Inferior parietal cortex (tissue), 1 donor: ENCODE results near the gene ELMO3.

ENCODE experiments used
- DNase-seq: peaks from one replicate; pipeline ENCODE4 v3.0.0-alpha.2; 2016; ENCODE audit errors: extremely low spot score

The ELMO3 gene

DNA sequence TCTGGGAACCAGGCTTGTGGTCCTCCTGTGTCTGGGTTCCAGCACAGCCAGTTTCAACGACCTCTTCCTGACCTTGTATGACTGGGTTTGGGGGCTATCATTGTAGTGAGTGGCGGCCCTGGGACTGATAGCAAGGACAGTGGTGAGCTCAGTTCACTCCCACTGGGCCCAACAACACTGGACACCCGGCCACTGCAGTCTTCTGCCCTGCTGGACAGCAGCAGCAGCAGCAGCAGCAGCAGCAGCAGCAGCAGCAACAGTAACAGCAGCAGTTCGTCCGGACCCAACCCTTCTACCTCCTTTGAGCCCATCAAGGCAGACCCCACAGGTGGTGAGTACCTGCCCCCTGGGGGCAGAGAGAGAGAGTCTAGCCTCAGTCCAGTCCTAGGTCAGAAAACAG lies 3.3 kb upstream of the ELMO3 start:
- DNase-seq: no peak

DNA sequence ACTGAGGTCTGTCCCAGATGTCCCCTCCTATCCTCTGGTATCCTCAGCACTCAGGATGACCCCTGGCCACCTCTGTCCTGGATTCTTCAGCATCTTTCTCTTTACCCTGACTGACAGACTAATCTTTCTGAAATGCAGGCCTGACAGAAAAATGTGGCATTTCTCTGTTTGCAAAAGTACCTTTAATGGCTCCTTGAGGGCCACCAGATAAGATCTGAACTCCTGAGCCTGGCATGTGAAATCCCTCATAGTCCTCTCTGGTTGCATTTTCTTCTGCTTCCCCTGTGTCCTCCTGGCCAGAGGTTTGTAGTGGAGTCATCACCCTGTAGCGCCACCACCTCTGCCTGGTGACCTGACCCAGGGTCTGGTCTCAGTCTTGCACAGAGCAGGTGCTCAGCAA lies 2.0 kb upstream of the ELMO3 start:
- no peak for DNase-seq

DNA sequence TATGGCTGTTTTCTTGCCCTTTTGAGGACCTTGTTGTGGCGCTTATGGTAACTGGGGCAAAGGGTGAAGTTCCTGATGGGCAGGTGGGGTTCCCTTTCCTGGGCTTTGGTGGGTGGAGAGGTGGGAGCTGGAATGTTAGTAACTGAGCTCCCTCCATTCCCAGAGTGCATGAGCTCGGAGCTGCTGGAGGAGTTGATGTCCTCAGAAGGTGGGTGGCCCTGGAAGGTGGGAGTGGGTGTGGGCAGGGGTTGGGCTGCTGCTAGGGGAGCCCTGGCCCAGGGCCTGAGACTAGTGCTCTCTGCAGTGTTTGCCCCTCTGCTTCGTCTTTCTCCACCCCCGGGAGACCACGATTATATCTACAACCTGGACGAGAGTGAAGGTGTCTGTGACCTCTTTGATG lies 1.2 kb upstream of the ELMO3 start:
- no peak for DNase-seq

DNA sequence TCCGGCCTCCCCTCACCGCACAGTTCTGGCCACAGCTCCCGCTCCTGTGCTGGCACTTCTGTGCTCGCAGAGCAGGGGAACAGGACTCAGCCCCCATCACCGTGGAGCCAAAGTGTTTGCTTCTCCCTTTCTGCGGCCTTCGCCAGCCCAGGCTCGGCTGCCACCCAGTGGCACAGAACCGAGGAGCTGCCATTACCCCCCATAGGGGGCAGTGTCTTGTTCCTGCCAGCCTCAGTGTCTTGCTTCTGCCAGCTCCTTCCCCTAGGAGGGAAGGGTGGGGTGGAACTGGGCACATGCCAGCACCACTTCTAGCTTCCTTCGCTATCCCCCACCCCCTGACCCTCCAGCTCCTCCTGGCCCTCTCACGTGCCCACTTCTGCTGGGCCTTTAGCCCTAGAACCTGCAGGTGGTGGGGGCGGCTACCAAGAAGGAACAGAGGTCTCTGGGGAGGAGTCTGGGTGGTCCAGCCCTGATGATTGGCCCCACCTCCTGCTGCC lies 645 bp upstream of the ELMO3 start:
- DNase-seq: no peak

DNA sequence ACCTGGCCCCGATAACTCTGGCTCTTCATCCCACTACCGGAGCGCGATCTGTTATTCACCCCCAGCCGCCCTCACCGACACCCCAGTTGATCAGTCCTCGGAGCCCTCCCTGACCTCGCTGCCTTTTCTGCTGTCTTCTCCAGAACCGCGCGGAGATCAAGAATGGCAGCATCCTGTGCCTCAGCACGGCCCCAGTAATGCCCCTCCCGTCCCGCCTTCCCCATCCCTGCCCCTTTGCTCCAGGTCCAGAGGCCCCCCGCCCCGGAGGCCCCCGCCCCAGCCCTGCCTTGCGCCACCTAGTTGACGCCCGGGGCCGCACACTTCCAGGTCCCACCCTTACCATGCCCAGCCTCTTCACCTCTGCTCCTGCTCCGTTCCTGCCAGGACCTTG lies 872 bp downstream of the ELMO3 start:
- no peak for DNase-seq

DNA sequence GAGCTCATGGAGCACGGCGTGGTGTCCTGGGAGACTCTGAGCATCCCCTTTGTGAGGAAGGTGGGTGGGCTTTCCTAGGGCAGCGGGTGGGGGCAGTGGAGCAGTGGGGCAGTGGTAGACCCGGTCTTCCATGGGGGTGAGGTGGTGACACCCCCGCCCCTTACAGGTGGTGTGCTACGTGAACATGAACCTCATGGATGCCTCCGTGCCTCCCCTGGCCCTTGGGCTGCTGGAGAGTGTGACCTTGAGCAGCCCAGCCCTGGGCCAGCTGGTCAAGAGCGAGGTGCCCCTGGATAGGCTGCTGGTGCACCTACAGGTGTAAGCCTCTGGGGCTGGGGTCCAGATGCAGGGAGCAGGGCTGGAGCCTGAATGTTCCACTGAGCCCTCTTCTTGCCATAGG lies 1.6 kb downstream of the ELMO3 start:
- DNase-seq: no peak

DNA sequence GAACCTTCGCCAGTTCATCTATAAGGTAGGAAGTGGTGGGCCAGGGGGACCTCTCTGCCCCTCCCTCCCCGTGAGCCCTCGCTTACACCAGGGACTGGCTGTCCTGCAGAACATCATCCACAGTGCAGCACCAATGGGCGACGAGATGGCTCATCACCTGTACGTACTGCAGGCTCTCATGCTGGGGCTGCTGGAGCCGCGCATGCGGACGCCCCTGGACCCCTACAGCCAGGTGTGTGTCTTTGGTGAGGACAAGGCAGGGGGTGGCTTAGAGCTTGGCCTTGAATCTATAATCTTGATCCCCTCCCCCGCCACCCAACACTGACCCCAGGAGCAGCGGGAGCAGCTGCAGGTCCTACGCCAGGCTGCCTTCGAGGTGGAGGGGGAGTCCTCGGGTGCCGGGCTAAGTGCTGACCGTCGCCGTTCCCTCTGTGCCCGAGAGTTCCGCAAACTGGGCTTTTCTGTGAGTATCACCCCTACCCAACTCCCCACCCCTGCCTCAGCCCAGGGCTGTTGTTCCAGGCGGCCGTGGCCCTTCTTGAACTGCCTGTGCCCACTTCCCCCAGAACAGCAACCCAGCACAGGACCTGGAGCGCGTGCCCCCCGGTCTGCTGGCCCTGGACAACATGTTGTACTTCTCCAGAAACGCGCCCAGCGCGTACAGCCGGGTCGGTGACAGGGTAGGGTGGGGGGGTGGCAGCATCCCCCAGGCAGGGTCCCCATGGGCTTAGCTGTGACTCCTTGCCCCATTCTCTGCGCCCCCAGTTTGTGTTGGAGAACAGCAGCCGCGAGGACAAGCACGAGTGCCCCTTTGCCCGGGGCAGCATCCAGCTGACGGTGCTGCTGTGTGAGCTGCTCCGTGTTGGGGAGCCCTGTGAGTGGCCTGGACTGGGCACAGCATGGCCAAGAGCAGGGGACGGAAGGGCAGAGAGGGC lies 2.7 kb downstream of the ELMO3 start:
- DNase-seq: no peak

DNA sequence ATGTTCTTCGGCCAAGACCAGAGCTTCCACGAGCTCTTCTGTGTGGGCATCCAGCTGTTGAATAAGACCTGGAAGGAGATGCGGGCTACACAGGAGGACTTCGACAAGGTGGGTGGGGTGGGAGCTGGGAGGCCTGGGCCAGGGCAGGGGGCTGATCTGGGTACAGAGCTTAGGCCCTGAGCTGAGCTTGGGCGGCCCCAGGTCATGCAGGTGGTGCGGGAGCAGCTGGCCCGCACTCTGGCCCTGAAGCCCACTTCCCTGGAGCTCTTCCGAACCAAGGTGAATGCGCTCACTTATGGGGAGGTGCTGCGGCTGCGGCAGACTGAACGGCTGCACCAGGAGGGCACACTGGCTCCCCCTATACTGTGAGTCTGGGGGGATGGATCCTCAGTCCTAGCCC lies 3.5 kb downstream of the ELMO3 start:
- no peak for DNase-seq

DNA sequence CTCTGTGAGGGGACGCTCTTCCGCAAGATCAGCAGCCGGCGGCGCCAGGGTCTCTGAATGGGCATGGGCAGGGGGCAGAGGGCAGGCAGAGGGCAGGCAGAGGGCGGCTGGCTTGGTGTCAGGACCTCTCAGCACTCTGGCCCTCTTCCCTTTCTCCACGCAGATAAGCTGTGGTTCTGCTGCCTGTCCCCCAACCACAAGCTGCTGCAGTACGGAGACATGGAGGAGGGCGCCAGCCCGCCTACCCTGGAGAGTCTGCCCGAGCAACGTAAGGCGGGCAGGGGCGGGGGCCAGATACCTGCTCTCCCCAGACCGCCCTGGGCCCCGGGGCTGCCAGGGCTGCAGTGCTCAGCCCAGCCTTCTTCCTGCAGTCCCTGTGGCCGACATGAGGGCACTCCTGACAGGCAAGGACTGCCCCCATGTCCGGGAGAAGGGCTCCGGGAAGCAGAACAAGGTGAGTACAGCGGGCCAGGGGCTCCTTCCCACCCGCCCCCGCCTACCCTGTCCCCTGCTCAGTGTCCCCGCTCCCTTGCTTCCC lies 4.1 kb downstream of the ELMO3 start:
- DNase-seq: no peak

DNA sequence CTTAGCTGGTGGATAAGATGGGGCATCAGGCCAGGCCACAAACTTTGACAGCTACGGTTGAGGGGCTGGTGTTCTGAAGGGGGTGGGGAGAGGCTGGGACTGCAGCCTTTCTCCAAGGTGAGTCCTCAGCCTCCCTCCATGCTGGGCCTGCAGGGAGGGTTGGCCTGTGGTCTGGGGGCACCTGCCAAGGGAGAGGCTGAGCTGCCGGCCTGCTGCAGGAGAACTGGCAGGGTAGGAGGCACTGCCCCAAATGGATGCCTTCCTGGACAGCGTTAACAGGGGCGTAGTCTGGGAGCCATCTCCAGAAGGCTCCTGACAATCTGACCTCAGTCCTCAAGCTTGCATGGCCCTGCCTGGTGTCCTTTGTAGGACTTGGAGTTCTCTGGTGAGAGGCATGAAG lies 5.1 kb downstream of the ELMO3 start:
- no peak for DNase-seq

DNA sequence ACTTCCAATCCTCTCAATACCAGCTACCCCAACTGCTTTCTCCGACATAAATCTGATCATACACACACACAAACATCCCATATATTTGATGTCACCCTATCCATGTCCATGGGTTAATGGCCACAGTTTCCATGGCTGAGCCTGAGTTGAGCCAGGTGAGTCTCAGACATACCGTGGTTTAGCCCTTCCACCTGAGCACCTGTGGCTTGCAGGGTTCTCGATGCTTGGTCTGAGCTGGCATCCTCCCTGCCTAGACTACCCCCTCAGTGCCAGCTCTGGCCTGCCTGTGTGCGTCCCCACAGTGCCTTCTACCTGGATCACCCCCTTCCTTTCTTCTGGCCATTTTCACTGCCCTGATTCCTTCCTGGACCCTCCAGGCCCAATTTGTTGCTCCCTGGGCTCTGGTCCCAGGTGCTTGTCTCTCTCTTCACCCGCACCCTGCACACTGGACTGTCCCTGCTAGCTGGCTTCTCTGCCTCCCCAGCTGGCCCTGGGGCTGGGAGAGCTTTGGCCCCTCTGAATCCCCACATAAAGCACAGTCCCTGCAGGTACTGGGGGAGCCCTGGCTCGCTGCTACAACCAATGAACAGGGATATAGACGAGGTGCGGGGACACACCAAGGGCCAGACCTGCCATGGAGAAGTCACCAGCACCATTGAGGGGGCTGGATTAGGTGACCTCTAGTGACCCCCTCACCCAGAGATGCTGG lies 7.4 kb downstream of the ELMO3 start:
- no peak for DNase-seq

DNA sequence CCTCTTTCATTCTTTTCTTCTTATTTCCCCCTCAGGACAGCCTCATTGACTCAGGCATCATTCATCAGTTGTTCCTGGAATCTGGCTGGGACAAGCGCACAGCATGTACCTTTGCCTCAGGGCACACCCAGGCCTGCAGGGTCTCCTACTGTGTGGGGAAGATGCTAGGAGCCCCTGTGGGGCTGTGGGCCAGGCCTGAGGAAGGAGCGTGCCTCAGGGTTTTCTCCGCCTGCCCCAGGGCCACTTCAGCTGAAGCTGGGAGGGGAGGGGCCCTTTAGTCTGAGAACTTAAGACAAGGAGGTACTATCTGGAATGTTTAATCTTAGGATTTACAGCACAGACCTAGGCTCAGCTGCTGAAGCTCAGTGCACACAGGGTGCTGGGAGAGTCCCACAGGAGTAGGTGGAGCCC lies 7.9 kb downstream of the ELMO3 start:
- DNase-seq: no peak

DNA sequence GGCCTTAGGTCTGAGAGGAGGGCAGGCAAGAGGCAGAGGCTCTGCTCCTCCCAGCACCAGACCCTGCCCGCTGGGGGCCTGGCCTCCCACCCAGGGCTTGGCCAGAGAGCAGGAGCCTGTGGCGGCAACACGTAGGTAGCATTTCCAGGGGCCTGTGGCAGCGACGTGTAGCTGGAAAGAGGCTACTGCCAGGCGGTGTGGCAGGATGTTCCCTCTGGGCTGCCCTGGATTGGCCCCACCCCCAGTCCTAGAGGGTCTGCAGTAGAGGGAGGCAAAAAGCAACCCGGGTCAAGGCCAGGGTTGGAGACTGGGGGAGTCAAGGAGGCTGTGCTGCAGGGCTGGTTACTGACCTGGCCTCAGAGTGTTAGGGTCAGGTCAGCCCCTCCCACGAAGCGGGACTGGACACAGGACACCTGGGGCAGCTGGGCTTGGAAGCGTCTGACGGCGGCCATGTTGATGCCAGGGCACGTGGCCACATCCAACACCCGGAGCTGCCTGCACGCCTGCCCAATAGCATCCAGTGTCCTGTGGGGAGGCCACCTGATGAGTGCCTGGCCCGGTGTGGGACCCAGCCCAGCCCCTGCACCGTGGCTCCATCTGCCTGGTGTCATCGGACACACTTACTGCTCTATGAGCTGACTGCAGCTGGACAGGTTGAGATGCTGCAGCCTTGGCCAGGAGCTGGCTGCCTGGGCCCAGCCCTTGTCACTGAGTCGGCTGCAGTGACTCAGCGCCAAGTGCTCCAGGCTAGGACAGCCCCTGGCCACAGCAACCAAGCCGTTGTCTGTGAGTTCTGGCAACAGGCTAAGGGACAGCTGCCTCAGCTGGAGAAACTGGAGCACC lies 8.5 kb downstream of the ELMO3 start:
- no peak for DNase-seq

DNA sequence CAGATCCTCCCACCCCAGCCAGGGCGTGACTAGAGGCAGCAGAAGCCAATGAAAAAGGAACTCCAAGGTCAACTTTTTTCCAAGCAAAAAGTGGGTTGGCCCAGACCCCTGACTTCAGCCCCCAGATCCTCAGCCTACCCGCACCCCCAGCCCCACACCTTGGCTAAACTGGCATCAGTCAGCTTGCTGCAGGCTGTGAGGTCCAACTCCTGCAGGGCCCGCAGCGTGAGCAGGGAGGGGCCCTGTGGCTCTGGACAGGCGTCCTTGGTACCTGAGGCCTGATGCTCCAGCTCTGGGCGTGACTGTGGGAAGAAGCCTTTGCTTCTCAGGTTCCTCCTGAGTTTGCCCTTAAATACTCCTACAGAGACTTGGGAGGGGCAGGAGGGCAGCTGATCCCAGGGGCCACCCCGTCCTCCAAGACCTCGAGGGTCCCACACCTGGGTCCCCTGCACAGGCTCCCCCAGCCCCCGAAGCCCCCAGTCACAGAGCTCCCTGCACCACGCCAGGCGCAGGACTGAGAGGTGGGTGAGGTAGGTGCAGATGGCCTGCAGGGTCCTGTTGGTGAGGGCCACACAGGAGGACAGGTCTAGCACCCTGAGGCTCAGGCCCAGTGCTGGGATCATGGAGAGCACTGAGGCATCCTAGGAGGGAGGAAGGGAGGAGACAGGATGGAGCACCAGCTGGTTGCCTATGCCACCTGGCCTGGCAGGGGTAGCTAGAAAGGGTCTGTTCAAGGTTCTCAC lies 9.4 kb downstream of the ELMO3 start:
- no peak for DNase-seq

DNA sequence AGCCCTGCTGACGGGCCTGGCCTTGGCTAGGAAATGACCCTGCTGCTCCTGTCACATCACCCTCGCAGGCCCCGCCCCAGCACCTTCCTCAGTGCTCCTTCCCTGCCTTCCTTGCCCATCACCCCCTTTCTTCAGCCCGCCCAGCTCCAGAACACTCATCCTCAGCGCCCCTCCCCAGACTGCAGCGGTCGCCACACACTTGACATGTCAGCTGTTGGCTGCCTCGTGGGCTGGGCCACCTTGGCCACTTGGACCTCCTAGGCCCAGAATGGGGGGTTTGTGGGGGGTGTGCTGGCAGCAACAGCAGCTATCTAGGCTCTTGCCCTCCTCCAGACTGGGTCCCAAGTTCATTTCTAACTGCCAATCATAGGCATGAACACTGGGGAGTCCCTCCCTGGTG lies 10.6 kb downstream of the ELMO3 start:
- no peak for DNase-seq

DNA sequence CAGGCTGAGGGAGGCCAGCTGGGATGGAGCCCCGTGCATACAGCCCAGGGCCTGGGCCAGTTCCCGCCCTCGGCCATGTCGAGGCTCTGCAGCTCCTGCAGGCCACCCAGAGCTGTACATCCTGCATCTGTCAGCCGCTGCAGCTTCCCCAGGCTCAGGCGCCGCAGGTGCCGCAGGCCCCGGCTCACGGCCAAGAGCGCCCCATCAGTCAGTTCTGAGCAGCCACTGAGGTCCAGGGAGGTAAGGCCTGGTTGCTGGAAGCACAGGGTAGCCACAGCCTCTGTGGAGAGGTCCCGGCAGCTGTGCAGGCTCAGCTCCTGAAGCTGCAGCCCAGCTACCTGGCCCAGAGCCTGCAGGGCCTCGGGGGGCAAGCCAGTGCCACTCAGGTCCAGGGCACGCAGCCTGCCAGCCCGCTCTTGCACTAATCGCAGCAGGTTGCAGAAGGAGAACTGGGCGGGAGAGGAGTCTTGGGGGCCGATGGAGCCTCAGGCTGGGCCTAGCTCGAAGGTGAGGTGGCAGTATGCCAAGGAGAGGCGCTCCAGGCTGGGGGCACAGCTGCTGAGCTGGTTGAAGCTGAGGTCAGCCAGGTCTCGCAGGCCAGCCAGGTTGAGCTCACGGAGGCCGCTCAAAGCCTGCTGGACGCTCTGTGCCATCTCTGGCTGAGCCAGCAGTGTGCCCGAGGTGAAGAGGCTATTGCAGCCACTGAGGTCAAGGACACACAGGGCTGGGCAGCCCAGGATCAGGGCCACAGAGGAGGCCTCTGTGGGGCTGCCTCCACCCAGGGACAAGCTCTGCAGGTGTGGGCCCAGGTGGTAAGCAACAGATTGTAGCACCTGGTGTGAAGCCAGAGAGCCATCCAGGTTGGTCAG lies 11.4 kb downstream of the ELMO3 start:
- no peak for DNase-seq

DNA sequence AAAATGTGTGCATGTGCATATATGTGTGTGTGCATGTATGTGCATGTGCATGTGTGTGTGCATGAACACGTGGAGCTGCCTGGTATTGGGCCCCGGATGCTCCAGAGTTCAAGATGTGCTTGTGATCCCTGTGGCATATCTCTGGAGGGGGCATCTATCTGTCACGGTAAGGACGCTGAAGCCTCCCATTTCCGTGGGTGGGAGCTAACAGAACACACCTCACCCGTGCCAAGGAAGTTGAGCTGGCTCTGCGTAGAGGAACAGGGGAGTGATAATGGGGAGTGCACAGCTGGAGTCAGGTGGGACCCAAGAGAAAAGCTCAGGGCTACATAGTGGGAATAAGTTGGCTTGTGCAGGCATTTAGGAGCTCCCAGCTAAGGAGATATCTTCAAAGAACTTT lies 12.7 kb downstream of the ELMO3 start:
- no peak for DNase-seq

DNA sequence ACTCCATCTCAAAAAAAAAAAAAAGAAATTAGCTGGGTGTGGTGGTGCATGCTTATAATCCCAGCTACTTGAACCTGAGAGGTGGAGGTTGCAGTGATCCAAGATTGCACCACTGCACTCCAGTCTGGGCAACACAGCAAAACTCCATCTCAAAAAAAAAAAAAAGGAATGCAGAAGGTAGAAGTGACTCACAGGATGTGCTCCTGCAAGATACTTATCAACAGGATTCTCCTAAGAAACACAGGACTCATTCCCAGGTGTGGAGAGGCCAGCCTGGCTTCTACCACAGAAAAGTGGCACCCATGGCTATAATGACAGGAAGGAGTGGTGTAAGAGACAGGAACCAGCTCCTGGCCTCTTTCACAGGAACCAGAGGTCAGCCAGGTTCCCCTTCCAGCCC lies 13.8 kb downstream of the ELMO3 start:
- DNase-seq: no peak

DNA sequence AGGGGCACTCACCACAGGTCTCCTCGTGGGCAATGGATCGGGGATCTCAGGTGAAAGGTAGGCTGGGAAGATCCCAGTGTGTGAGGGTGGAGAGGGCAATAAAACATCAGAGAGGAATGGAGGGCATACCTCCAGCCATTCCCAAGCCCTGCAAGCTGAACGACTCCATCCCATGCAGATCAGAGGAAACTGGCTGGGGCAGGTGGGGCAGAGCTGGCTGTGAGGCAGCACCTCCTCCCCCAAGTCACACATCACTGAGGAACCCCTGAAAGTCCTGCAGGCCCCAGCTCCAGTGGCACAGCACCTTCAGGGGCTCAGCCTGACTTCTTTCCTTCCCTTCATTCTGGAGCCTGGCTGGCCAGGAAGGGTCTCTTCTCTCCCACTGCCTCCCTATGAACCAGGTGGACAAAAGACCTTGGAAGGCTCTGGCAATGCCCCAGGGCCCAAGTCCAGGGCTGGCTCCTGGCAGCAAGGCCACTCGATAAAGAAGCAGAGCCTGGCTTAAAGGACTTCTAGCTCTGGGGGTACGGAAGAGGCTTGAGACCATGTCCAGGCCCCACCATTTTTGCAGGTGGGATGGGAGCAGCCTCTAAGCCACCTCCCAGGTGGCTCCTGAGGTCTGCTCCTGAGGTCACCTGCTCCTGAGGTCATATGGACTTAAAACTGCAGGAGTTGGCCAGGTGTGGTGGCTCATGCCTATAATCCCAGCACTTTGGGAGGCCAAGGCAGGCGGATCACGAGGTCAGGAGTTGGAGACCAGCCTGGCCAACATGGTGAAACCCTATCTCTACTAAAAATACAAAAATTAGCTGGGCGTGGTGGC lies 14.5 kb downstream of the ELMO3 start:
- no peak for DNase-seq
